ENCODE results near the gene LRRC8A.

LRRC8A gene

DNA sequence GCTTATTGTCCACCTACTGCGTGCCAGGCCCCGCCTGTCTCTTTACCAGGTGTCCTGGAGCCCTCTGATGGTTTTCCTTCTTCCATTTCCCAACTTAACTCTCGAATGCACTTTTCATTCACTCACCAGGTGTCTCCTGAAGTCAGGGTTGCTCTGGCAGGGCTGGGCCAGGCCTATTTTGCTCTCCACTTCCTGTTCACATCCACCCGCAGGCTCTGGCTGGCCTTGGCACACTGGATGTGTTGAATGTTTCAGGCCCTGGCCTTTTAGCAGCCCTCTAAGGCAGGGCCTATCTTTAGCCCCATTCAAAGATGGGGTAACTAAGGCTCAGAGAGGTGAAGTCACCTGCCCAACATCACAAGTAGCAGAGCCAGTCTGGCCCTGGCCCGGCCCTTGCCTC is 16.4 kb downstream of the LRRC8A start:
- no peak overlapping the region for H3K4me3 ChIP-seq (ENCODE audit: low read depth, low read length)
- no peak for DNase-seq (ENCODE audit: low read depth)
- TF ChIP-seq, protein P1, sequence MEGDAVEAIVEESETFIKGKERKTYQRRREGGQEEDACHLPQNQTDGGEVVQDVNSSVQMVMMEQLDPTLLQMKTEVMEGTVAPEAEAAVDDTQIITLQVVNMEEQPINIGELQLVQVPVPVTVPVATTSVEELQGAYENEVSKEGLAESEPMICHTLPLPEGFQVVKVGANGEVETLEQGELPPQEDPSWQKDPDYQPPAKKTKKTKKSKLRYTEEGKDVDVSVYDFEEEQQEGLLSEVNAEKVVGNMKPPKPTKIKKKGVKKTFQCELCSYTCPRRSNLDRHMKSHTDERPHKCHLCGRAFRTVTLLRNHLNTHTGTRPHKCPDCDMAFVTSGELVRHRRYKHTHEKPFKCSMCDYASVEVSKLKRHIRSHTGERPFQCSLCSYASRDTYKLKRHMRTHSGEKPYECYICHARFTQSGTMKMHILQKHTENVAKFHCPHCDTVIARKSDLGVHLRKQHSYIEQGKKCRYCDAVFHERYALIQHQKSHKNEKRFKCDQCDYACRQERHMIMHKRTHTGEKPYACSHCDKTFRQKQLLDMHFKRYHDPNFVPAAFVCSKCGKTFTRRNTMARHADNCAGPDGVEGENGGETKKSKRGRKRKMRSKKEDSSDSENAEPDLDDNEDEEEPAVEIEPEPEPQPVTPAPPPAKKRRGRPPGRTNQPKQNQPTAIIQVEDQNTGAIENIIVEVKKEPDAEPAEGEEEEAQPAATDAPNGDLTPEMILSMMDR (IDR thresholded peaks at IDR 0.05; ENCODE audit: low read depth, low read length, missing control alignments), result no peak

DNA sequence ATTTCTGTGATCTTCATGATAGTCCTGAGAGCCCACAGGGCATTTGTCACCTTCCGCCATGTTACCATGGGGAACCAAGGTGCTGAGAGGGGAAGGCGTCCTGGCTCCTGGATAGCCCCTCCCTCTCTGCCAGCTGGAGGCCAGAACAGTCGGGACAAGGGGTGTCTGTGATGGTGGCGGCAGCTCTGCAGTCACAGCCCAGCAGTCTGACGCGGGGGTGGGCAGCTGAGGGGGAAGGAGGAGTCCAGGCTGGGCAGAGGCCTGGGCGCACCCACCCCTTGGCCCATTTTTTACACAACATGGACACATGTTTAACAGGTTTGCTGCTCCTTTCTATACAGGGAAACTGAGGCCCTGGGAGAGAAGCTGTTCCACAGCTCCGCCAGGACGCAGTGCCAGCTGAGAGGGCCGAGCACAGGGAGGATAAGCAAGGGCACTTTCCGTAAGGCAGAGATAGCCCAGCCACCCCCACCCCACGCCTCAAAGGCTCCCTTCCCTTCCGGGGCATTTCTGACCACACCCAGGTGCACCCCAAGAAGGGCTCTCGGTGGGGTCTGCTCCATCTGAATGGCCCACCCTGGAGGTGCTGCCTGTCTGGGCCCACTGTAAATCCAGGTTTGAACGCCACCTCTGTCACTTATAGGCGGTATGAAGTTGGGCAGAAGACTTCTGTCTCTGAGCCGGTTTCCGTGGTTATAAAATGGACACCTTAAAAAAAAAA is 17.1 kb downstream of the LRRC8A start:
- H3K4me3 ChIP-seq (ENCODE audit: low read depth, low read length), result no peak overlapping the region
- TF ChIP-seq, protein P1 (IDR thresholded peaks at IDR 0.05; ENCODE audit: low read depth, low read length, missing control alignments), result no peak
- no peak for DNase-seq (ENCODE audit: low read depth)

DNA sequence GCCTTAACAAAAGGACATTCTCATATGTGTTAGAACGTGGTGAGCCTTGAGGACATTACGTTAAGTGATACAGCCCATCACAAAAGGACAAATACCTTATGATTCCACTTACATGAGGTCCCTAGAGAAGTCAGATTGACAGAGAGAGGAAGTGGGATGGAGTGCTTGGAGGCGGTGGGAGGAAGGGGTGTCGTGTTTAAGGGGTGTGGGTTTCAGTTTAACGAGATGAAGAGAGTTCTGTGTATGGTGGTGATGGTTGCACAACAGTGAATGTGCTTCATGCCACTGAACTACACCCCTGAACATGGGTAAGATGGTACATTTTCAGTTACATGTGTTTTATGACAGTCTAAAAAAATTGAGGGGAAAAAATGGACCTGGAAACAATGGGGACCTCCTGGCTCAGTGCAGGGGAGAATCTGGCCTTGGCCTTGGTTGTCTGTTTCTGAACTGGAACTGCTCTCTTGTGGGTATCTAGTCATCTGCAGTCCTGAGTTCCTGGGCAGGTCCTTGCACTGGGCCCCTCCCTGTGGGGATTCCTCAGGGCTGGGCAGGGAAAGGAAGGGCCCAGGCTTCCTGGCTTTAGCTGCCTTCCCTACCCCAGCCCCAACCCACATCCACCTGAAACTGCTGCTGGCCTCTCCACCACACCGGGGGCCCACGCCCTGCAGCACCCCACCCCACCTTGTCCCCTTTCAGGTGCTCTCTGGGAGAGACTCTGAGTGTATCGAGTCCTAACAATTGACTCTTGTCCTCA is 17.8 kb downstream of the LRRC8A start:
- TF ChIP-seq, protein P1 (IDR thresholded peaks at IDR 0.05; ENCODE audit: low read depth, low read length, missing control alignments), result no peak
- no peak overlapping the region for H3K4me3 ChIP-seq (ENCODE audit: low read depth, low read length)
- DNase-seq (ENCODE audit: low read depth), result no peak

DNA sequence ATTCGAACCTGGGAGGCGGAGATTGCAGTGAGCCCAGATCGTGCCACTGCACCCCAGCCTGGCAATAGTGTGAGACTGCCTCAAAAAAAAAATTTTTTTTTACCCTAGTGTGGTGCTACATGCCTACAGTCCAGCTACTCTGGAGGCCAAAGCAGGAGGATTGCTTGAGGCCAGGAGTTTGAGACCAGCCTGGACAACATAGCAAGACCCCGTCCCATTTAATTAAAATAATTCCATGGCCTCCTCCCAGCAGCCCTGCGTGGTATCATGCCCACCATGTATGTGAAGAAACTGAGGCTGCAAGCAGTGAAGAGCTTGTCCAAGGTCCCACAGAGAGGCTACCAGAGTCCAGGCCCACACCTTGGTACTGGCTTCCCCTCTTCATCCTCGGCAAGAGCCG is 19.4 kb downstream of the LRRC8A start:
- TF ChIP-seq, protein P1 (IDR thresholded peaks at IDR 0.05; ENCODE audit: low read depth, low read length, missing control alignments), result no peak
- no peak for DNase-seq (ENCODE audit: low read depth)
- H3K4me3 ChIP-seq (ENCODE audit: low read depth, low read length), result no peak overlapping the region

DNA sequence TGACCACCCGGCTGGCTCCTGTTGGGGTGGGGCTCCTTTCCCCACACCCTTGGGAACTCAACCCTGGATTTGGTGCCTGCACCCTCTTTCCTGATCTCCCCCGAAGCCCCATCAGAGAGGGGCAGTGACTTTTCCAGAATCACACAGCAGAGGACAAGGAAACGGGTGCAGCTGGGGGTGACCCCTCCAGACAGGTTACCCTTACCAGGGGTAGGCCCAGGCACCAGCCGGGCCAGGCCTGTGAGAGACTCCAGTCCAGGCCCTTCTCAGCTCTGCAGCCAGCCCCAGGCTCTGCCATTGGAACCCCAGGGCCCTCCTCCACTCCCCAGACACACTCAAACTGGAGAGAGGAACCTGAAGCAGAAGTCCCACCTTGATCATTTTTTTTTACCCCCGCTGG is 19.9 kb downstream of the LRRC8A start:
- H3K4me3 ChIP-seq (ENCODE audit: low read depth, low read length), result no peak overlapping the region
- DNase-seq (ENCODE audit: low read depth), result no peak
- TF ChIP-seq, protein P1 (IDR thresholded peaks at IDR 0.05; ENCODE audit: low read depth, low read length, missing control alignments), result no peak

DNA sequence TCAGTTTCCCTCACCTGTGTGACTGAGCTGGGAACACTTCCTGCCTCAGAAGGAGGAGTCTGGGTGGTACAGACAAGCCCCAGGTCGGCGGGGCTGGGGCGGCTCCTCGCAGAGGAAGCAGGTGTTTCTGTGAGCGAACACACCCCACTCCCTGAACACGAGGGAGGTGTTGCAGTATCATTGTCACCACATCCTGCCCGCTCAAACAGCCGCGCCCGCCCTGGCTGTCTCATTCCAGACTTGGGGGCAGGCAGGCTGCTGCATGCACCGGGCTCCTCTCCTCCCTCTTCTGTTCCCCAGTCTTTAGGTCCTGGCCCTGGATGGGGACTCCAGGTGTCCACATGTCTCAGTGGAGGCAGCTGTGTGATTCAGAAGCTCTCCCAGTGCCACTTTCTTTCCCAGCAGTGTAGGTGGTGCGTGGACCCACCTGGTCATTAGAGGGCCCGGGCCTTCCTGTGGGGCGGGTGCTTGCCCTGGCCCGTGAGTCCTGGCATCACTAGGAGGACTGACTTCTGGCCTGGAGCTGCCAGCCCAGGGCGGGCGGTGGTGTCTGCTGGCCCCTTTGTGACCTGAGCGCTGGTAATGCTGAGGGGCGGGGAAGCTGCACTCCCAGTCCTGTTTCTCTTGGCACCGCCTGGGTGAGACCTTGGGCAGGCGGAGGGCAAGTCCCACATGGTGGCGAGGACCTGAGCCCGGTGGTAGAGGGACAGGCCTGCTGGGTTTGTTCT is 20.6 kb downstream of the LRRC8A start:
- TF ChIP-seq, protein P1 (IDR thresholded peaks at IDR 0.05; ENCODE audit: low read depth, low read length, missing control alignments), result no peak
- H3K4me3 ChIP-seq (ENCODE audit: low read depth, low read length), result no peak overlapping the region
- peak; percentile 70 for DNase-seq (ENCODE audit: low read depth)
